Measurements from ENCODE around the gene RPL10.

Gene RPL10

DNA sequence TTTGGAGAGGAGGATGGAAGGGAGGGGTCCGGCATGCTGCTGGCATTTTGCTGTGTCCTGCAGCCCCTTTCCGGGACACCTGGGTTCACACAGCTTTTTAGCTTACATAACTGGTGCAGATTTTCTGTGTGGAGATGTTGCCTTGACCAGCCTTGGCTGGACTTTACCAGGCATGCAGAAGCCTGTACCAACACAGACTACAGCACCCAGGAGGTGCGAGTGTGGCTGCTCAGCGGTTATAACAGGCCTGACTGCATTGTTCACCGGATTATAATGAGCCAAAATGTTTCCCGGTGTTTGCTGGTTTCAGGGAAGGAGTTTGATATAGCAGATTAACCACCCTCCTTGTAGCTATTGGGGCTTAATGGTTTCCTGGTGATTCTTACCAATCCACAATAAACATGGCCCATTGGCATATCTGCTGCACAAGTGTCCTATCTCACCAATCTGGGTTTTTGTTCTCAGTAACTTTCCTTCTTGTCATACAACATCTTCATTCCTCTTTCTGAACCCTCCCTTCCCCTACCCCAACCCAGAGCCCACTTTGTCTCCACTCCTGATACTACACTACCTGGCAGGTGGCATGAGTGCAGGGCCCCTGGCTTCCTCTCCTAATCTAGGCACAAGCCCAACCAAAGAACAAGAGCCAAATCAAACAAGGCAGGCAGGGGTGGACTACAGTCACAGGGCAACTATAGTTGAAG lies 3.9 kb downstream of the RPL10 start:
- TF ChIP-seq, protein P1, sequence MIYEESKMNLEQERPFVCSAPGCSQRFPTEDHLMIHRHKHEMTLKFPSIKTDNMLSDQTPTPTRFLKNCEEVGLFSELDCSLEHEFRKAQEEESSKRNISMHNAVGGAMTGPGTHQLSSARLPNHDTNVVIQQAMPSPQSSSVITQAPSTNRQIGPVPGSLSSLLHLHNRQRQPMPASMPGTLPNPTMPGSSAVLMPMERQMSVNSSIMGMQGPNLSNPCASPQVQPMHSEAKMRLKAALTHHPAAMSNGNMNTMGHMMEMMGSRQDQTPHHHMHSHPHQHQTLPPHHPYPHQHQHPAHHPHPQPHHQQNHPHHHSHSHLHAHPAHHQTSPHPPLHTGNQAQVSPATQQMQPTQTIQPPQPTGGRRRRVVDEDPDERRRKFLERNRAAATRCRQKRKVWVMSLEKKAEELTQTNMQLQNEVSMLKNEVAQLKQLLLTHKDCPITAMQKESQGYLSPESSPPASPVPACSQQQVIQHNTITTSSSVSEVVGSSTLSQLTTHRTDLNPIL (CRISPR knock-in tag; IDR thresholded peaks at IDR 0.05; ENCODE audit: low read depth), result no peak
- TF ChIP-seq ISL1 (CRISPR knock-in tag; IDR thresholded peaks at IDR 0.05), result no peak
- no peak for TF ChIP-seq CSDC2 (CRISPR knock-in tag; IDR thresholded peaks at IDR 0.05)
- no peak for TF ChIP-seq RARB (CRISPR knock-in tag; IDR thresholded peaks at IDR 0.05)
- TF ChIP-seq TCF4 (CRISPR knock-in tag; IDR thresholded peaks at IDR 0.05; ENCODE audit: borderline replicate concordance), result no peak
- no peak for TF ChIP-seq ZNF70 (CRISPR knock-in tag; IDR thresholded peaks at IDR 0.05)
- no peak for TF ChIP-seq ZNF565 (CRISPR knock-in tag; conservative IDR thresholded peaks at IDR 0.05; ENCODE audit: low read depth)
- no peak for TF ChIP-seq ZNF8 (CRISPR knock-in tag; IDR thresholded peaks at IDR 0.05)
- ATAC-seq, result peak; percentile 8

DNA sequence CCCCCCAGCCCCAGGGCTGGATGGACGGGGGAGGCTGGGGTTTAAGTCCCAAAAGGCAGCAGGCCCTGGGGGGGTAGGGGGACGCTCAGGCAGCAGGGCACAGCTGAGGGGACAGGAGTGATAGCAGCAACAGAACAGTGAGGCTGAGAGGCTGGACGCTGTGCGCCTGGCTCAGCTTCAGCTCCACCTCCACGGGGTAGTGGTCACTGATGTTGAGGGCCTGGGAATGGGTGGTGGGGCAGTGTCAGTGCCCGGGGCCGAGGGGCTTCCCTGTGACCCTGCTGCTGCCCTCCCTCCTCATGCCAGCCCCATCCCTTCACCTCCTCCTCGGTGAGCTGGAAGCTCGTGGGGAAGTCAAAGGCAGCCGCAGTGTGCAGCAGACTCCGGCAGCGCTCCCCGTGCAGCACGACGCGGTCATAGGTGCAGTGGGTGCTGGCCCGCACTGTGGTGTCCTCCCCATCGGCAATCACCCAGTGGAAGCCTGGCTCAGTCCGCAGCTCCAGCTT lies 4.5 kb downstream of the RPL10 start:
- no peak for TF ChIP-seq OSR1 (CRISPR knock-in tag; IDR thresholded peaks at IDR 0.05)
- TF ChIP-seq ESRRG (CRISPR knock-in tag; IDR thresholded peaks at IDR 0.05), result no peak
- ATAC-seq, result peak; percentile 29

DNA sequence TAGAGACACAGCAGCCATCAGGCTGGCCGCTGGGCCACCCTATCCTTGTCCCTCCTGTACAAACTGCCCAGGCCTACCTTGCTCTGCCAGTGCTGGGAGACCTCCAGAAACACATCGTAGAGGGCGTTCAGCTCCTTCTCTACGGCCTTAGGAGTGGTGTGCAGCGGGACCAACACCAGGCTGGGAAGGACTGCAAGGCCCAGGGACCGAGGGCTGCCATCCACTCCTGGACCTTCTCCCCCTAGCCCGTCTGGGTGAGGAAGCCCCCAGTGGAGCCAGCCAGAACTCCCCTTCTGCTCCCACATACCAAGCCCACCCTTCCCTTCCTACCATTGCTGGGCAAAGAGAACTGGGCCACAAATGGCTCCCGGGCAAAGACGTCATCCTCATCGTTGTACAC lies 5.0 kb downstream of the RPL10 start:
- ATAC-seq, result no peak; the same call in none of the 3 replicates
- TF ChIP-seq RARB (CRISPR knock-in tag; IDR thresholded peaks at IDR 0.05), result no peak
- TF ChIP-seq ZC3H10 (CRISPR knock-in tag; IDR thresholded peaks at IDR 0.05), result no peak
- TF ChIP-seq BACH2 (CRISPR knock-in tag; IDR thresholded peaks at IDR 0.05; ENCODE audit: borderline replicate concordance), result no peak

DNA sequence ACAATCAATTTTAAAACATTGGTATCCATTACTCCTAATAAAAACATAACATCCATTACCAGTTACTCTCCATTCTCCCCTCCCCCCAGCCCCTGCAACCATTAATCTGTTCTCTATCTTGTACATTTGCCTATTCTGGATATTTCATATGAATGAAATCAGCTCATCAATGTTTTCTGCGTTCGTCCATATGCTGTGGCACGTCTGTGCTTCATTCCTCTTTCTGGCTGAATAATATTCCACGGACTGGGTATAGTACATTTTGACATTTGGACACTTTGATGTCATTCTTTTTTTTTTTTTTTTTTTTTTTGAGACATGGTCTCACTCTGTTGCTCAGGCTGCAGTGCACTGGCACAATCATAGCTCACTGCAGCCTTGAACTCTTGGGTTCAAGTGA lies 5.7 kb downstream of the RPL10 start:
- TF ChIP-seq OSR1 (CRISPR knock-in tag; IDR thresholded peaks at IDR 0.05) (no peak), BACH2 (CRISPR knock-in tag; IDR thresholded peaks at IDR 0.05; ENCODE audit: borderline replicate concordance) (no peak), CSDC2 (CRISPR knock-in tag; IDR thresholded peaks at IDR 0.05) (no peak), PPARA (CRISPR knock-in tag; IDR thresholded peaks at IDR 0.05; ENCODE audit: borderline replicate concordance) (no peak), ZNF565 (CRISPR knock-in tag; conservative IDR thresholded peaks at IDR 0.05; ENCODE audit: low read depth) (no peak), ZNF8 (CRISPR knock-in tag; IDR thresholded peaks at IDR 0.05) (no peak), GLIS3 (CRISPR knock-in tag; IDR thresholded peaks at IDR 0.05) (no peak), ARNTL (CRISPR knock-in tag; IDR thresholded peaks at IDR 0.05; ENCODE audit: borderline replicate concordance, low read depth) (no peak), ESRRG (CRISPR knock-in tag; IDR thresholded peaks at IDR 0.05) (no peak), RARB (CRISPR knock-in tag; IDR thresholded peaks at IDR 0.05) (no peak), ZFP3 (CRISPR knock-in tag; IDR thresholded peaks at IDR 0.05) (no peak), TOX (CRISPR knock-in tag; IDR thresholded peaks at IDR 0.05; ENCODE audit: borderline replicate concordance) (no peak), TCF4 (CRISPR knock-in tag; IDR thresholded peaks at IDR 0.05; ENCODE audit: borderline replicate concordance) (no peak)
- TF ChIP-seq, protein P2, sequence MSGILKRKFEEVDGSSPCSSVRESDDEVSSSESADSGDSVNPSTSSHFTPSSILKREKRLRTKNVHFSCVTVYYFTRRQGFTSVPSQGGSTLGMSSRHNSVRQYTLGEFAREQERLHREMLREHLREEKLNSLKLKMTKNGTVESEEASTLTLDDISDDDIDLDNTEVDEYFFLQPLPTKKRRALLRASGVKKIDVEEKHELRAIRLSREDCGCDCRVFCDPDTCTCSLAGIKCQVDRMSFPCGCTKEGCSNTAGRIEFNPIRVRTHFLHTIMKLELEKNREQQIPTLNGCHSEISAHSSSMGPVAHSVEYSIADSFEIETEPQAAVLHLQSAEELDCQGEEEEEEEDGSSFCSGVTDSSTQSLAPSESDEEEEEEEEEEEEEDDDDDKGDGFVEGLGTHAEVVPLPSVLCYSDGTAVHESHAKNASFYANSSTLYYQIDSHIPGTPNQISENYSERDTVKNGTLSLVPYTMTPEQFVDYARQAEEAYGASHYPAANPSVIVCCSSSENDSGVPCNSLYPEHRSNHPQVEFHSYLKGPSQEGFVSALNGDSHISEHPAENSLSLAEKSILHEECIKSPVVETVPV (CRISPR knock-in tag; IDR thresholded peaks at IDR 0.05), result no peak
- TF ChIP-seq, protein P3, sequence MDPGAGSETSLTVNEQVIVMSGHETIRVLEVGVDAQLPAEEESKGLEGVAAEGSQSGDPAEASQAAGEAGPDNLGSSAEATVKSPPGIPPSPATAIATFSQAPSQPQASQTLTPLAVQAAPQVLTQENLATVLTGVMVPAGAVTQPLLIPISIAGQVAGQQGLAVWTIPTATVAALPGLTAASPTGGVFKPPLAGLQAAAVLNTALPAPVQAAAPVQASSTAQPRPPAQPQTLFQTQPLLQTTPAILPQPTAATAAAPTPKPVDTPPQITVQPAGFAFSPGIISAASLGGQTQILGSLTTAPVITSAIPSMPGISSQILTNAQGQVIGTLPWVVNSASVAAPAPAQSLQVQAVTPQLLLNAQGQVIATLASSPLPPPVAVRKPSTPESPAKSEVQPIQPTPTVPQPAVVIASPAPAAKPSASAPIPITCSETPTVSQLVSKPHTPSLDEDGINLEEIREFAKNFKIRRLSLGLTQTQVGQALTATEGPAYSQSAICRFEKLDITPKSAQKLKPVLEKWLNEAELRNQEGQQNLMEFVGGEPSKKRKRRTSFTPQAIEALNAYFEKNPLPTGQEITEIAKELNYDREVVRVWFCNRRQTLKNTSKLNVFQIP (CRISPR knock-in tag; IDR thresholded peaks at IDR 0.05; ENCODE audit: borderline replicate concordance, low read depth), result no peak
- TF ChIP-seq, protein P1 (CRISPR knock-in tag; IDR thresholded peaks at IDR 0.05; ENCODE audit: low read depth), result no peak
- ATAC-seq, result no peak

DNA sequence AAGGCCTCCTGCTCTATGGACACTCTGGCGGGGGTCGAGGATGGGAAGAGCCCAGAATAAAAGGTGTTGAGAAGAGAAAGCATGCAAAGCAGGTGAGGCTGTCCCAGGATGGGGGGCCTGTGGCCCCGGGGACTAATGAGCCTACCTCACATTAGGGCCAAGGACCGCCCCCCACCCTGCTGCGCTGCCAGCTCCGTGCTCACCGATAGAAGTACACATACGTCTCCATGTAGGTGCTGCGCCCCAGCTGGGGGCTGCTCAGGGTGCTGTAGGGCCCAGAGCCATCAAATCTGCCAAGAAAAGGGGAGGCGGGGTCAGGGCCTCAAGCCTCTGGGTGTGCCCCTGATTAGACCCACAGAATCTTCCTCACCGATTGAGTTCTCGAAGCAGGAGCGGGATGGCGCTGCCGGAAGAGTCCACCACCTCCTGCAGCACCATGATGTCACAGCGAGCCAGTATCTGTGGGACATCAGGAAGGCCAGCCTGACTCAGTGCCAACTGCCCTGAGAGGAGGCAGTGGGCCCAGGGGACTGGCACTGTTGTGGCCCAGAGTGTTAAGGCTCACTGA lies 6.5 kb downstream of the RPL10 start:
- TF ChIP-seq OSR1 (CRISPR knock-in tag; IDR thresholded peaks at IDR 0.05), result no peak
- TF ChIP-seq, protein P2 (CRISPR knock-in tag; IDR thresholded peaks at IDR 0.05), result no peak
- TF ChIP-seq RARB (CRISPR knock-in tag; IDR thresholded peaks at IDR 0.05), result no peak
- TF ChIP-seq ZFP30 (CRISPR knock-in tag; IDR thresholded peaks at IDR 0.05), result no peak
- no peak for TF ChIP-seq ZNF8 (CRISPR knock-in tag; IDR thresholded peaks at IDR 0.05)
- no peak for TF ChIP-seq TCF4 (CRISPR knock-in tag; IDR thresholded peaks at IDR 0.05; ENCODE audit: borderline replicate concordance)
- TF ChIP-seq SNAI2 (CRISPR knock-in tag; IDR thresholded peaks at IDR 0.05), result no peak
- TF ChIP-seq BACH2 (CRISPR knock-in tag; IDR thresholded peaks at IDR 0.05; ENCODE audit: borderline replicate concordance), result no peak
- no peak for TF ChIP-seq PPARA (CRISPR knock-in tag; IDR thresholded peaks at IDR 0.05; ENCODE audit: borderline replicate concordance)
- TF ChIP-seq, protein P4, sequence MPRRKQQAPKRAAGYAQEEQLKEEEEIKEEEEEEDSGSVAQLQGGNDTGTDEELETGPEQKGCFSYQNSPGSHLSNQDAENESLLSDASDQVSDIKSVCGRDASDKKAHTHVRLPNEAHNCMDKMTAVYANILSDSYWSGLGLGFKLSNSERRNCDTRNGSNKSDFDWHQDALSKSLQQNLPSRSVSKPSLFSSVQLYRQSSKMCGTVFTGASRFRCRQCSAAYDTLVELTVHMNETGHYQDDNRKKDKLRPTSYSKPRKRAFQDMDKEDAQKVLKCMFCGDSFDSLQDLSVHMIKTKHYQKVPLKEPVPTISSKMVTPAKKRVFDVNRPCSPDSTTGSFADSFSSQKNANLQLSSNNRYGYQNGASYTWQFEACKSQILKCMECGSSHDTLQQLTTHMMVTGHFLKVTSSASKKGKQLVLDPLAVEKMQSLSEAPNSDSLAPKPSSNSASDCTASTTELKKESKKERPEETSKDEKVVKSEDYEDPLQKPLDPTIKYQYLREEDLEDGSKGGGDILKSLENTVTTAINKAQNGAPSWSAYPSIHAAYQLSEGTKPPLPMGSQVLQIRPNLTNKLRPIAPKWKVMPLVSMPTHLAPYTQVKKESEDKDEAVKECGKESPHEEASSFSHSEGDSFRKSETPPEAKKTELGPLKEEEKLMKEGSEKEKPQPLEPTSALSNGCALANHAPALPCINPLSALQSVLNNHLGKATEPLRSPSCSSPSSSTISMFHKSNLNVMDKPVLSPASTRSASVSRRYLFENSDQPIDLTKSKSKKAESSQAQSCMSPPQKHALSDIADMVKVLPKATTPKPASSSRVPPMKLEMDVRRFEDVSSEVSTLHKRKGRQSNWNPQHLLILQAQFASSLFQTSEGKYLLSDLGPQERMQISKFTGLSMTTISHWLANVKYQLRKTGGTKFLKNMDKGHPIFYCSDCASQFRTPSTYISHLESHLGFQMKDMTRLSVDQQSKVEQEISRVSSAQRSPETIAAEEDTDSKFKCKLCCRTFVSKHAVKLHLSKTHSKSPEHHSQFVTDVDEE (CRISPR knock-in tag; IDR thresholded peaks at IDR 0.05), result no peak
- TF ChIP-seq ARNTL (CRISPR knock-in tag; IDR thresholded peaks at IDR 0.05; ENCODE audit: borderline replicate concordance, low read depth), result no peak
- TF ChIP-seq ZNF565 (CRISPR knock-in tag; conservative IDR thresholded peaks at IDR 0.05; ENCODE audit: low read depth), result no peak
- no peak for TF ChIP-seq ESRRG (CRISPR knock-in tag; IDR thresholded peaks at IDR 0.05)
- ATAC-seq, result no peak

Data from SK-N-SH treated with all-trans-retinoic acid at 6 μM for 48 hours (cell line).